Naive B cell (primary cell): ENCODE measurements around the gene CEP89. TPM values are rescaled to one million over a fixed set of nuclear protein-coding genes. Genes with fewer than 3 reads are reported as not detected.

Experiments used
- ATAC-seq, 2 donors: fragments of 150-1000 bp; cut with Tn5 transposase; 2 replicates each; pipeline ENCODE4 v1.10.0; 2021; ENCODE audit warnings: low read depth in 2 of 2, mild to moderate bottlenecking in 2 of 2, moderate library complexity in 2 of 2
- DNase-seq: peaks from one replicate; pipeline ENCODE4 v3.0.0; 2022
- H3K27ac Mint-ChIP-seq, 6 donors: one replicate each; pipeline ENCODE4 v1.8.0; 2020 to 2022; ENCODE audit warnings: mild to moderate bottlenecking in 6 of 6, mixed read lengths in 6 of 6, moderate library complexity in 5 of 6, inconsistent platforms in 2 of 6
- H3K27me3 Mint-ChIP-seq, 3 donors: one replicate each; pipeline ENCODE4 v1.8.0; 2021 to 2022; ENCODE audit warnings: mixed read lengths in 3 of 3, mild to moderate bottlenecking in 1 of 3
- H3K36me3 Mint-ChIP-seq, 2 donors: one replicate each; pipeline ENCODE4 v1.8.0; 2020 to 2022; ENCODE audit warnings: mixed read lengths in 2 of 2, inconsistent platforms in 1 of 2, mild to moderate bottlenecking in 1 of 2
- H3K4me1 Mint-ChIP-seq, 3 donors: one replicate each; pipeline ENCODE4 v1.8.0; 2020 to 2022; ENCODE audit warnings: mixed read lengths in 3 of 3, inconsistent platforms in 1 of 3, mild to moderate bottlenecking in 1 of 3, moderate library complexity in 1 of 3
- H3K4me3 Mint-ChIP-seq, 8 donors: one replicate each; pipeline ENCODE4 v1.8.0; 2020 to 2022; ENCODE audit warnings: mild to moderate bottlenecking in 8 of 8, mixed read lengths in 8 of 8, moderate library complexity in 8 of 8, inconsistent platforms in 2 of 8
- H3K9me3 Mint-ChIP-seq, 7 donors: one replicate each; pipeline ENCODE4 v1.8.0; 2020 to 2022; ENCODE audit warnings: mixed read lengths in 7 of 7, mild to moderate bottlenecking in 5 of 7, inconsistent platforms in 2 of 7, moderate library complexity in 1 of 7
- polyA plus RNA-seq, 6 donors: library from polyadenylated mRNA; unstranded; fragments of 300-500 nt; fragmentation: Illumina TruSeq; gene quantifications; one replicate each; pipeline ENCODE4 v1.2.3, GENCODE V29; 2021; ENCODE audit warnings: low read depth in 6 of 6

Gene CEP89
- polyA plus RNA-seq, 6 donors from 2014 or later = 12.1 to 18.3 (median 14.0) TPM

DNA sequence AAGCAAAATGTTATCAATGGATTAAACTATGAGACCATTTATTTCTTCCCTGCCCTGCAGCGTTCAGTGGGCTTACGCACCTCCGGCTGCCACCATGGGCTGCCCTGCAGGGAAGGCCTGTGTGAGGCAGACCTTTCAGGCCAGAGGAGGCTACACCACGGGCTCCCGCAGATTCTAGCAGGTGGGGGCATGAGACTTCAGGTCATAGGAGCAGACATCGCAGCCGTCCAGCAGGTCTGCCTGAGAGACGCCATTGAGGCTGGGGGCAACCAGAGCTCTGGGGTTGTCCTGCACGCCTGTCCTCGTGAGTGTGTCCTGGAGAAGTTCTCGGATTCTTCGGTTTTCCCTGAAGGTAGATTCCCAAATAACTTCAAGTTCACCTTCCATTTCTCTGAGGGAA lies 92.8 kb downstream of the CEP89 start:
- peak overlapping the region in 1 of 6 donors; percentile 57 for H3K27ac Mint-ChIP-seq
- peaks cover 0 to 2% (median 0%) of the 10 kb centered on the region in 3 donors for H3K4me1 Mint-ChIP-seq

DNA sequence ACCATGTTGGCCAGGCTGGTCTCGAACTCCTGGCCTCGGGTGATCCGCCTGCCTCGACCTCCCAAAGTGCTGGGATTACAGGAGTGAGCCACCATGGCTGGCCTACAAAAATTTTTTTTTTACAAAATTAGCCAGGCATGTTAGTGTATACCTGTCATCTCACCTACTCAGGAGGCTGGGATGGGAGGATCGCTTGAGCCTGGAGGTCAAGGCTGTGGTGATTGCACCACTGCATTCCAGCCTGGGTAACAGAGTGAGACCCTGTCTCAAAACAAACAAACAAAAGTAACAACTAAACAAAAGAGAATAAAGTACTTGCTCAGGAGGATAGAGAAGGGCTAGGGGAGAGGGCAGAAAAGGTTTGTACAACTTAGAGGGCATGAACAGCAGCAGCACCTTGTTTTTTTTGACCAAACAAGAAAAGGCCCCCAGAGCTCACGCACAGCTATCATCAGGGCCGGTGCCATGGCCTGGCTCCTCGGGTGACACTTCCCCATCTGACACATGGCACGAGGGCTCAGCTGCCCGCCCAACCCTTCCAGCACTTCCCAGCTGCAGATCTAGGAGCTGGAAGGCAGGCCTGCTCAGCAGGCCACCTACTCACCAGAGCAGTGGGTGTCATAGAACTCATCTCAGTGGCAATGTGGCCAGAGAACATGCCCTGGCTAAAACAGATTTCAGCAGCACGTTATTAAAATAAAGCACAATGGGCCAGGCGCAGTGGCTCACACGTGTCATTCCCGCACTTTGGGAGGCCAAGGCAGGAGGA lies 93.6 kb downstream of the CEP89 start:
- Mint-ChIP-seq H3K4me3 (peak overlapping the region in 2 of 8 donors; percentile 19 to 42), H3K27me3 (no peaks in the 10 kb centered on the region), H3K9me3 (no peaks in the 10 kb centered on the region), H3K4me1 (peaks cover 0 to 2% (median 0%) of the 10 kb centered on the region in 3 donors), H3K36me3 (peaks cover 7 to 8% of the 10 kb centered on the region in 2 donors), H3K27ac (peak overlapping the region in 2 of 6 donors; percentile 8 to 37)
- DNase-seq (no peak), ATAC-seq (no peak)

More for the DNA sequence above, 92.8 kb downstream of the CEP89 start:
- ATAC-seq (no peak), DNase-seq (no peak)
- Mint-ChIP-seq H3K36me3 (peaks cover 7 to 8% of the 10 kb centered on the region in 2 donors), H3K27me3 (no peaks in the 10 kb centered on the region), H3K9me3 (peaks cover 0 to under 1% (median 0%) of the 10 kb centered on the region in 7 donors), H3K4me3 (no peak overlapping the region)

DNA sequence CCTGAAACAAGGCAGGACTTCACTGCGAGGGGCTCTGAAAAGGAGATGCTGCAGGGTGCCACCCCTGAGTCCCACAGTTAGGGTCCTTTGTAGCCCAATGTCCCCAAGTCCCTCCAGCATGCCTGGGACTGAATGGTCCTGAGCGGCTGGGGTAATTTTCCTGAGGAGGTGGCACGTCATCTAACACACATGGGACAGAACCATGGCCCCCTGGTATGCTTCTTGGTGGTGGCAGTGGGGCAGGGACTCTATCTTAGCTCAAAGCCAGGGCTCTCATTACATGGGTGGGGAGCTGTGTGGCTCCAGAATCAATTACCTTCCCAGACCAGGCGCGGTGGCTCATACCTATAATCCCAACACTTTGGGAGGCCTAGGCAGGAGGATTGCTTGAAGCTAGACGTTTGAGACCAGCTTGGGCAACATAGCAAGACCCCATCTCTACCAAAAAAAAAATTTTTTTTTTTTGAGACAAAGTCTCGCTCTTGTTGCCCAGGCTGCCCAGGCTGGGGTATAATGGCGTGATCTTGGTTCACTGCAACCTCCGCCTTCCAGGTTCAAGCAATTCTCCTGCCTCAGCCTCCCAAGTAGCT lies 94.3 kb downstream of the CEP89 start:
- no peak for ATAC-seq

DNA sequence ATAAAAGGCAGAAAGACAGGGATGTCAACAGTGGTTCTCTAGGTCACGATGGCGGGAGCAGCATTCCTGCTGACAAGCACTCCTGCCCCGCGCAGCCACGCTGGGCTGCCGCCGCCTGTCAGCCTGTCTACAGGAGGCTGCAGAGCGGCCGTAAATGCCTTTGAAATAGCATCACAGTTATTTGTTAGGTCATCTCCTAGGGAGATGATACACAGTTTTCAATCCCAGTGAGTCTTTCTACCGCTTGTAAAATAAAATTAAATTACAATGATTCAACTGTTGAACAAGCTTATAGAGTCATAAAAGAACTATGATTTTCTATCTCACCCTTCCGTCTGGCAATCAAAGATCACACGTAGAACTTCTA lies 94.9 kb downstream of the CEP89 start:
- H3K27me3 Mint-ChIP-seq = no peaks in the 10 kb centered on the region
- H3K36me3 Mint-ChIP-seq = peaks cover 7 to 8% of the 10 kb centered on the region in 2 donors
- no peak for ATAC-seq
- peaks cover 0 to 2% (median 0%) of the 10 kb centered on the region in 3 donors for H3K4me1 Mint-ChIP-seq
- H3K9me3 Mint-ChIP-seq = no peaks in the 10 kb centered on the region
- DNase-seq = no peak
- H3K4me3 Mint-ChIP-seq = no peak overlapping the region
- no peak overlapping the region for H3K27ac Mint-ChIP-seq

More for the DNA sequence above, 94.3 kb downstream of the CEP89 start:
- Mint-ChIP-seq H3K4me1 (peaks cover 0 to 2% (median 0%) of the 10 kb centered on the region in 3 donors), H3K36me3 (peaks cover 7 to 8% of the 10 kb centered on the region in 2 donors), H3K9me3 (no peaks in the 10 kb centered on the region), H3K27me3 (no peaks in the 10 kb centered on the region), H3K27ac (no peak overlapping the region), H3K4me3 (no peak overlapping the region)
- no peak for DNase-seq

DNA sequence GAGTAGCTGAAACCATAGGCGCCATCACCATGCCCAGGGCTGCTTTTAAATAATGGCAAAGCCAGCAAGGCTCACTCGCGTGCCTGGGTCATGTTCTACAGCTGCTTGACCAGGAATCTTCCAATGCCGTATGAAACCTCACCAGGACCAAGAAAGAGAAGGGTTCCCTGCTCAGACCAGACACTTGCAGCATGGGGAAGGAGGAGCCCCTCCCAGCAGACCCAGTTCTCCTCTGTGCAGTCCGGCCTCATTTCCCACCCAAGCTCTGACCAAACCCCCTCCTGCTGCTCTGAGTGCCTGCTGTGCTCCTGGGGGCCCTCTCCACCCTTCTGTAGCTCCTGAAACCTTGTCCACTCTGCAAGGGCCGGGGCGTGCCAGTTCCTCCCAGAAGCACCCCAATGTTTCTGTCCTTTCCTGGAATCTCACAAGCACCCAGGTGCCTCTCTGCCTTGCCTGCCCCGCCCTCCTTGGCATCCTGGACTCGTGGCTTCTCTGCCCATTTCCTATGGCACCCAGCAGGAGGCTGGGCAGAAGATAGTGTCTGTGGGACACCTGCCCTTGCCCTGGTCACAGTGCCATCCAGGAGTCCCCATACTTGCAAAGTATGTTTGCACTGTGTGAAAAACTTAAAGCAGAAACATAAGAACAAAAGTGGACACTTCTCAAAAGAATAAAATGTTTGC lies 95.4 kb downstream of the CEP89 start:
- Mint-ChIP-seq H3K27ac (peak overlapping the region in 2 of 6 donors; percentile 31 to 44), H3K9me3 (no peaks in the 10 kb centered on the region)
- no peak for DNase-seq

DNA sequence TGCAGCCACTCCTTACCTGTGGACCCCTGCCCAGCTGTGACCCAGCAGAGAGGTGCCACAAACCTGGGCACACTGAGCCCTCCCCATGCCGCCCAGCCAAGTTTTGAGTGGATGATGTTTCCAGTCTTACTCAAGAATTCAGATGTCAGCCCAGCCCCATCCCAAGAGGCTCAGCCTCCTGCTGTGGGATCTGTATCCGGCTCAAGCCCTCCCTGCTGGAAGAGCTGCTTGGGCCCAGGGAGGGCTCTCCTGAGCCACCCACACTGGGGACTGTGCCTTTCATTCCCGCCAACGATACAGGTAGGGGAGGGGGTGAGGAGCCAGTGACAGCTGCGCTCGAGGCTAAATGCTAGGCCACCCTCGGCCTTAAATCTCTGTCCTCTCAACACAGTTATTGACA lies 96.3 kb downstream of the CEP89 start:
- ATAC-seq = no peak
- H3K27ac Mint-ChIP-seq = peak overlapping the region in 1 of 6 donors; percentile 22

More for the DNA sequence above, 95.4 kb downstream of the CEP89 start:
- Mint-ChIP-seq H3K27me3 (no peaks in the 10 kb centered on the region), H3K4me3 (no peak overlapping the region), H3K4me1 (peaks cover 0 to 2% (median 0%) of the 10 kb centered on the region in 3 donors), H3K36me3 (peaks cover 3 to 8% of the 10 kb centered on the region in 2 donors)
- no peak for ATAC-seq

DNA sequence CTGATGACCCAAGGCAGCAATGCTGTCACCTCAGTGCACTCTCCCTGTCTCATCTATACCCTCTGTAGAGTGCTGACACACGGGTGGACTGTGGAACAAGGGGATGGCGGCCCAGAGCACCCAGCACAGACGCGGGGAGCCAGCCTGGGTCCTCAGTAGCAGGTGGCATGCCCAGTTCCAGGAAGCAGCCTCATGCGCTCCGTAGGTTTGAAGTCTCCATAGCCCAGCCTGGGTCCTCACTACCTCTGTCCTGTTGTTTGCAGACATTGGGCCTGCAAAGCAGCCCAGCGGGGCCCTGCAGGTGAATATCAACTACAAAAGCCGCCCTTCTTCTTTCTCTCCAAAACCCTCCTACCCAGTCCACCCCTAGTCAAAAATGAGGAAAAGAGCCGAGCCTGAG lies 97.2 kb downstream of the CEP89 start:
- H3K9me3 Mint-ChIP-seq = no peaks in the 10 kb centered on the region
- ATAC-seq = no peak

More for the DNA sequence above, 96.3 kb downstream of the CEP89 start:
- Mint-ChIP-seq H3K4me1 (peaks cover 0 to 2% (median 0%) of the 10 kb centered on the region in 3 donors), H3K27me3 (no peaks in the 10 kb centered on the region), H3K4me3 (no peak overlapping the region), H3K9me3 (no peaks in the 10 kb centered on the region), H3K36me3 (peaks cover 0 to 8% of the 10 kb centered on the region in 2 donors)
- DNase-seq = no peak

DNA sequence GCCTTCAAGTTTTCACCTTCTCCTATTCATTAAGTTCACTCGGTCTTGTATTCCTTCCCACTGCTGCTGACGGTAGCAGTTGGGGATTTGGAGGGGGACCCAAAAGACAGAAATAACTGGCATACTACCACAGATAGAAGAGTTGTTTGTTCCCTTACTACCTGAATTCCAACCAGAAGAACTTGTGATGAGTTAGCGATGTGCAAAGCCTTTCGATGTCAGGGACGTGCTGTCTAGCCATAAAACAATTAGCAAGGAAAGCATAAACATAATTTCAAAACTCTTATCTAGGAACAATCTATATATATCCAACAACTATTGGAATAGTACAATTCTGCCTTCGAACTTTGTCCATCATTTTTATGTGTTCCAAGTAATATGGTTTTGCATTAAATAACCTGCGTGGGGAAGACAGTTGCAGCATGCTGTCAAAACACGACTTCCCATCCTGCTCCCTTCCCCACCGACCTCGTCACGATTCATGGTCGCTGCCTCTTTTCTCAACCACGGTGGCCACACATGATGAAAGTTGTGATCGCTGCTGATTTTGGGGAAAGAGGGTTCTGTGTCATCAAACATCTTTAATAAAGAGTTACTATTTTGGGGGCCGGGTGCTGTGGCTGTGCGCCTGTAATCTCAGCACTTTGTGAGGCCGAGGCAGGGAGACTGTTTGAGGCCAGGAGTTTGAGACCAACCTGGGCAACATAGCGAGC lies 98.4 kb downstream of the CEP89 start:
- Mint-ChIP-seq H3K4me1 (peaks cover 0 to 2% (median 0%) of the 10 kb centered on the region in 3 donors), H3K9me3 (no peaks in the 10 kb centered on the region), H3K27ac (peak overlapping the region in 1 of 6 donors; percentile 10), H3K36me3 (peaks cover 0 to 8% of the 10 kb centered on the region in 2 donors), H3K27me3 (no peaks in the 10 kb centered on the region), H3K4me3 (peak overlapping the region in 1 of 8 donors; percentile 25)
- no peak for DNase-seq
- ATAC-seq = no peak

More for the DNA sequence above, 97.2 kb downstream of the CEP89 start:
- no peak for DNase-seq
- H3K27me3 Mint-ChIP-seq = no peaks in the 10 kb centered on the region
- no peak overlapping the region for H3K4me3 Mint-ChIP-seq
- H3K36me3 Mint-ChIP-seq = peaks cover 0 to 8% of the 10 kb centered on the region in 2 donors
- peak overlapping the region in 1 of 6 donors; percentile 65 for H3K27ac Mint-ChIP-seq
- H3K4me1 Mint-ChIP-seq = peaks cover 0 to 2% (median 0%) of the 10 kb centered on the region in 3 donors

DNA sequence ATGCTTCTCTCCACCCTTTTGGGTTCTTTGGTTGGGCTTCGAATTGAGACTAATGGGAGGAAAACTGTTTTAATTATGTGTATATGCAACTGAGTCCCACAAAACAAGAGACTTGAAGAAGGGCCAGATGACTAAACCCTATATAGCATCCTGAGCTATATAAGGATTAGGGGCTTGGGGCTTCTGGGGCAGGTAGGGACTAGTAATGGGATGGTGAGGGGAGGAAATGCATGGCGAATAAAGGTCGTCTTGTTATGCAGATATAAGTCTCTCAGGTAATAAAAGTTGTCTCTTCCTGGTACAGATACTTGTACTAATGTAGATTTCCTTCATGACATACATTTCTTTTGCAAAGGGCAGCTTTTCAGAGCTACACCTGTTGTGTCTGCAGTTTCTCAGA lies 99.4 kb downstream of the CEP89 start:
- Mint-ChIP-seq H3K36me3 (peaks cover 0 to 8% of the 10 kb centered on the region in 2 donors), H3K4me1 (peaks cover 0 to 2% (median 0%) of the 10 kb centered on the region in 3 donors), H3K27ac (no peak overlapping the region), H3K9me3 (no peaks in the 10 kb centered on the region), H3K4me3 (no peak overlapping the region), H3K27me3 (no peaks in the 10 kb centered on the region)
- ATAC-seq (no peak), DNase-seq (no peak)

DNA sequence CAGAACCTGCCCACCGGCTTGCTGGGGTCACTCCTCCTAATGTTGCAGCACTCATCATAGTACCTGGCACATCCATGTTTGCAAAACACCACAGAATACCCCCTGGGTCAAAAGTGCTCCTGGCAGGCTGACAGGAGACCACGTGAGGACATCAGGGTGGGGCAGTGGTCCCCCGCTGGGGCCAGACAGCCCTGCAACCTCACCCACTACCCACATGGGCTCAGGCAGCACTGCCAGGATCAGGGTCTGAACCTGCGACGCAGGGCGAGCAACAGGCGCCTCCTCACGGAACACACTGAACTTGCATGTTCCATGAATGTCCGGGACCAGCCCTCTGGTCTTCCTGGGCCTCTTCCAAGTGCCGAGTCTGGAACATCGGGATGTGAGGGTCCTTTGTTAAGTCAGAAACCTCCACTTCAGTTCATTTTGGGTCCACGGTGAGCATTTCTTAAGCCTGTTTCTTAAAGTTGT lies 100.7 kb downstream of the CEP89 start:
- H3K36me3 Mint-ChIP-seq = no peaks in the 10 kb centered on the region

DNA sequence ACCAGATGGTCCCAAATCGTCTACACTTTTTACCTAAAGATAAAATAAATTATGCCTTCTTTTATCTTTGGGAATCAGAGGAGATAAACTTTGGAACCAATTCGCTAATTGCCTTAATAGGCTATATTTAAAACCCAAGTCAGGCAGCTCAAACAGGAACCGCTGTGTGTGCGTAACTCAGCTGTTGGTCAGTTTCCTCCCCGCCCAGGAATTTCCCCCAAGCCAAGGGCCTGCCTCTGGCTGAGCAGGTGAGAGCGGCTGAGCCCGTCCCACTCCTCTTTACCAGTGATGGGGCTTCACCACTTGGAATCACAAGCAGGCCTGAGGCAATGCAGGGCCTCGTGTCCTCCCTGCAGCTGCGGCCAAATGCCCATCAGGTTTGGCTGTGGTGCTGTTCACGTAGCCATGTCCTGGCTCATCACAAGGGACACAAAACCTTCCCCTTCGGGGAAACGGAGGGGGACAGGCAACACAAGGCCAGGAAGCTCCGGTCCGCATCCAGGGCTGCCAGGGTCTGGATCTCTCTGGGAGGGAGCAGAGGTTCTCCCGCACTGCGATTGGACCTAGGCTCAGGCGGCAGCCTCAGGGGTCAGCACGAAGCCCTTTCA lies 101.7 kb downstream of the CEP89 start:
- Mint-ChIP-seq H3K27ac (no peak overlapping the region), H3K9me3 (no peaks in the 10 kb centered on the region), H3K27me3 (no peaks in the 10 kb centered on the region), H3K4me3 (no peak overlapping the region), H3K4me1 (no peaks in the 10 kb centered on the region), H3K36me3 (no peaks in the 10 kb centered on the region)
- DNase-seq (no peak), ATAC-seq (no peak)

More for the DNA sequence above, 100.7 kb downstream of the CEP89 start:
- H3K27me3 Mint-ChIP-seq = no peaks in the 10 kb centered on the region
- peak overlapping the region in 1 of 6 donors; percentile 44 for H3K27ac Mint-ChIP-seq
- no peaks in the 10 kb centered on the region for H3K9me3 Mint-ChIP-seq
- DNase-seq (no peak), ATAC-seq (no peak)
- no peak overlapping the region for H3K4me3 Mint-ChIP-seq
- no peaks in the 10 kb centered on the region for H3K4me1 Mint-ChIP-seq

DNA sequence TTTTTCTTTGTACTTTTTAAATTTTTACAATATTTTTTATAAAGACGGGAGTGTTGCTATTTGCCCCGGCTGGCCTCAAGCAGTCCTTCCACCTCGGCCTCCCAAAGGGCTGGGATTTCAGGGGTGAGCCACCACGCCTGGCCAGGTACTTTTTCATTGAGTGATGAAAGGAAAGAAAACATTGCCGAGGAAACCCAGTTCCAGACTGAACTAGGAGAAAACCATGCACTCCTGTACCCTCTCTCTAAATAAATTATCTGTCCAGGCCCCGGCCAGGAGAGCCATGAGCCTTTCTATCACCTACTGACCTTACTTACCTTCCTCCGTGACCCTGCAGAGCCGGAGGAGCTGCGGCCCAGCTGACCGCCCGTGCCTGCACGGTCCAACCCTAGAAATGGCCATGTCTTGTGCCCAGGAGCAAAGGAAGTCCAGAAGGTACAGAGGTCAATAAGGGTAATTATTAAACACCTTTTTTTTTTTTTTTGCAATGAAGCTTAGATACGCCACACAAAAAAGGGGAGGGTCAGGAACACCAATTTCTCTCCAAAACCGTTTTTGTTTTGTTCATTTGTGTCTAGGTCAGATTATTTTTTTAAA lies 102.3 kb downstream of the CEP89 start, which contains the start of gene SLC7A9:
Gene SLC7A9, minus strand, starts transcription at position 399 of the 597 bp plus-strand sequence. CDS start 1,233 bp downstream, outside the sequence.
- H3K9me3 Mint-ChIP-seq = no peaks in the 10 kb centered on the region
- DNase-seq (no peak), ATAC-seq (no peak)
- H3K4me1 Mint-ChIP-seq = no peaks in the 10 kb centered on the region
- no peak within 1 kb of the TSS for H3K4me3 Mint-ChIP-seq
- peak within 1 kb of the TSS in 1 of 6 donors; percentile 59 for H3K27ac Mint-ChIP-seq
- H3K27me3 Mint-ChIP-seq = no peaks in the 10 kb centered on the region
- no peaks in the 10 kb centered on the region for H3K36me3 Mint-ChIP-seq
